Left ventricle myocardium inferior (tissue), 1 donor: ENCODE data around the gene USP34. TPM values are rescaled to one million over a fixed set of nuclear protein-coding genes. Genes with fewer than 3 reads are reported as not detected.
"Not testable (repeated sequence)": the region's sequence is repeated elsewhere in the genome, so short reads cannot be mapped to it uniquely, and the experiment has no call there.

ENCODE experiments used
- DNase-seq: peaks from one replicate; pipeline ENCODE4 v3.0.0-alpha.2; 2020
- H3K27ac ChIP-seq: fragments of 200-600 bp; replicated peaks from 2 replicates; pipeline ENCODE4 v1.8.0; 2021
- H3K27me3 ChIP-seq: fragments of 200-600 bp; 2 replicates; pipeline ENCODE4 v1.8.0; 2021; ENCODE audit warnings: low read depth
- H3K36me3 ChIP-seq: fragments of 200-600 bp; 2 replicates; pipeline ENCODE4 v1.8.0; 2021
- H3K4me1 ChIP-seq: fragments of 200-600 bp; 2 replicates; pipeline ENCODE4 v1.8.0; 2021
- H3K4me3 ChIP-seq: fragments of 200-600 bp; 2 replicates; pipeline ENCODE4 v1.8.0; 2021; ENCODE audit warnings: mild to moderate bottlenecking, moderate library complexity
- H3K9me3 ChIP-seq: fragments of 200-600 bp; replicated peaks from 2 replicates; pipeline ENCODE4 v1.8.0; 2021
- CTCF ChIP-seq: fragments of 200-600 bp; IDR thresholded peaks from 2 replicates; pipeline ENCODE4 v1.8.0; 2021; ENCODE audit warnings: antibody characterized with exemption, mild to moderate bottlenecking, borderline replicate concordance
- intact Hi-C: fragments of 100-400 bp; cut with micrococcal nuclease; formaldehyde crosslinking; loops from one replicate; pipeline ENCODE4 v1.11.0; 2022
- total RNA-seq: library from RNA; stranded (reverse); fragmentation: NEBNext Ultra II Directional; extraction: Animal tissue kit (Norgen Biotek cat#: 25700); gene quantifications from one replicate; pipeline ENCODE4 v1.2.1, GENCODE V29; 2021
- donor health status: DM: no; HTN: yes; CAD: no; lungs with severe emphysema.

Gene USP34
- total RNA-seq, 1 donor from 2014 or later = 50.0 TPM

- H3K27ac ChIP-seq = no peak overlapping the region
- H3K4me3 ChIP-seq = no peak overlapping the region
- no peak for TF ChIP-seq CTCF
- peaks cover 3% of the 10 kb centered on the region for H3K9me3 ChIP-seq
- intact Hi-C loops = no loop called here
- DNase-seq = no peak
- H3K27me3 ChIP-seq = no peaks in the 10 kb centered on the region
- H3K36me3 ChIP-seq = no peaks in the 10 kb centered on the region
- peaks cover 56% of the 10 kb centered on the region for H3K4me1 ChIP-seq
Observed at GRCh38 chr2:61454383-61454782, 16.5 kb downstream of the USP34 start.

- Histone ChIP-seq H3K36me3 (peaks cover 6% of the 10 kb centered on the region), H3K4me1 (peaks cover 40% of the 10 kb centered on the region), H3K4me3 (no peak overlapping the region), H3K27me3 (no peaks in the 10 kb centered on the region), H3K27ac (no peak overlapping the region), H3K9me3 (peaks cover 10% of the 10 kb centered on the region)
- DNase-seq = no peak
- intact Hi-C loops = no loop called here
- no peak for TF ChIP-seq CTCF
Observed at GRCh38 chr2:61452392-61452791, 18.5 kb downstream of the USP34 start.

GRCh38 chr2:61451178-61451577 is 19.7 kb downstream of the USP34 start:
- peaks cover 39% of the 10 kb centered on the region for H3K4me1 ChIP-seq
- peaks cover 6% of the 10 kb centered on the region for H3K36me3 ChIP-seq
- TF ChIP-seq CTCF = no peak
- intact Hi-C loops = no loop called here
- no peak for DNase-seq
- peaks cover 10% of the 10 kb centered on the region for H3K9me3 ChIP-seq
- H3K27me3 ChIP-seq = no peaks in the 10 kb centered on the region
- no peak overlapping the region for H3K4me3 ChIP-seq
- H3K27ac ChIP-seq = no peak overlapping the region

GRCh38 chr2:61450144-61450543 is 20.7 kb downstream of the USP34 start:
- Histone ChIP-seq H3K27ac (no peak overlapping the region), H3K9me3 (peaks cover 10% of the 10 kb centered on the region), H3K36me3 (peaks cover 6% of the 10 kb centered on the region), H3K4me3 (no peak overlapping the region), H3K4me1 (peaks cover 34% of the 10 kb centered on the region), H3K27me3 (no peaks in the 10 kb centered on the region)
- TF ChIP-seq CTCF = no peak
- intact Hi-C loops = no loop called here
- no peak for DNase-seq

GRCh38 chr2:61448229-61448628 is 22.7 kb downstream of the USP34 start:
- Histone ChIP-seq H3K4me3 (no peak overlapping the region), H3K27me3 (no peaks in the 10 kb centered on the region), H3K4me1 (peaks cover 39% of the 10 kb centered on the region), H3K36me3 (peaks cover 6% of the 10 kb centered on the region), H3K27ac (no peak overlapping the region), H3K9me3 (peaks cover 10% of the 10 kb centered on the region)
- intact Hi-C loops = no loop called here
- TF ChIP-seq CTCF = no peak
- no peak for DNase-seq

GRCh38 chr2:61446971-61447370 is 23.9 kb downstream of the USP34 start:
- H3K4me3 ChIP-seq, H3K27ac ChIP-seq, intact Hi-C loops, H3K27me3 ChIP-seq, H3K36me3 ChIP-seq, DNase-seq: not testable (repeated sequence)
- peaks cover 10% of the 10 kb centered on the region for H3K9me3 ChIP-seq
- H3K4me1 ChIP-seq = peaks cover 40% of the 10 kb centered on the region
